ENCODE measurements around the gene EPB41L2.

The EPB41L2 gene

DNA sequence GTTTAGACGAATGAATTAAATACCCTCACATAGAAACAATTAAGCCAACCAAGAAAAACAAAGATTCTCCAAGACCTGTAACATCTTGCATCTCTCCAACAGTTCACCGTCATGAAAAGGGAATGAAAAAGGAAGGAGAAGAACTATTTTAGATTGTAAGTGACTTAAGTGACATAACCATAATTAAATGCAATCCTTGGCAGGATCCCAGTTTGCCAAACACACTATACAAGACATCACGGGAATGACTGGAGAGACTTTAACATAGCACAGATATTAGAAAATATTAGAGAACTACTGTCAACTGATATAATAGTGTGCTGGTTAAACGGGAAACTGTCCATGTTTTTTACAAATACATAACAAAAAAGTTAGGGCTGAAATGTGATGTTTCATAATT lies 22.2 kb downstream of the EPB41L2 start:
- no peak for DNase-seq (ENCODE audit: low read depth)
- H3K4me3 ChIP-seq (ENCODE audit: control insufficient read depth, low read depth, low read length) = no peak overlapping the region
- TF ChIP-seq, protein P1, sequence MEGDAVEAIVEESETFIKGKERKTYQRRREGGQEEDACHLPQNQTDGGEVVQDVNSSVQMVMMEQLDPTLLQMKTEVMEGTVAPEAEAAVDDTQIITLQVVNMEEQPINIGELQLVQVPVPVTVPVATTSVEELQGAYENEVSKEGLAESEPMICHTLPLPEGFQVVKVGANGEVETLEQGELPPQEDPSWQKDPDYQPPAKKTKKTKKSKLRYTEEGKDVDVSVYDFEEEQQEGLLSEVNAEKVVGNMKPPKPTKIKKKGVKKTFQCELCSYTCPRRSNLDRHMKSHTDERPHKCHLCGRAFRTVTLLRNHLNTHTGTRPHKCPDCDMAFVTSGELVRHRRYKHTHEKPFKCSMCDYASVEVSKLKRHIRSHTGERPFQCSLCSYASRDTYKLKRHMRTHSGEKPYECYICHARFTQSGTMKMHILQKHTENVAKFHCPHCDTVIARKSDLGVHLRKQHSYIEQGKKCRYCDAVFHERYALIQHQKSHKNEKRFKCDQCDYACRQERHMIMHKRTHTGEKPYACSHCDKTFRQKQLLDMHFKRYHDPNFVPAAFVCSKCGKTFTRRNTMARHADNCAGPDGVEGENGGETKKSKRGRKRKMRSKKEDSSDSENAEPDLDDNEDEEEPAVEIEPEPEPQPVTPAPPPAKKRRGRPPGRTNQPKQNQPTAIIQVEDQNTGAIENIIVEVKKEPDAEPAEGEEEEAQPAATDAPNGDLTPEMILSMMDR (conservative IDR thresholded peaks at IDR 0.05; ENCODE audit: control insufficient read depth, insufficient read depth, low read depth, low read length) = no peak

DNA sequence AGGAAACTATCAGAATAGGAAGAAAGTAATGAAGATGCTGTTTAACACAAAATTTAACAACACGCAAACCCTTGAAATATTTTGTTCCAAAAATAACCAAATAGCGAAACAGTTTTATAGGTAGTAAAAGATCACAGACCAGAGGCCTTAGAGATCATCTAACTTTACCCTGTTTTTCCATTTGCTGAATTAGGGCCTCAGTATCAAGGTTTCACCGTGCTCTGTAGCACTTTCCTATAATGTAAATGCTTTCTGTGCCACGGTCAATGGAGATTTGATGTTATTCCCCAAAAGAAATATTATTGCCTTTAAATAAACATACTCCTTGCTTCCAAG lies 23.7 kb downstream of the EPB41L2 start:
- TF ChIP-seq, protein P1 (conservative IDR thresholded peaks at IDR 0.05; ENCODE audit: control insufficient read depth, insufficient read depth, low read depth, low read length) = no peak
- DNase-seq (ENCODE audit: low read depth) = no peak
- no peak overlapping the region for H3K4me3 ChIP-seq (ENCODE audit: control insufficient read depth, low read depth, low read length)

DNA sequence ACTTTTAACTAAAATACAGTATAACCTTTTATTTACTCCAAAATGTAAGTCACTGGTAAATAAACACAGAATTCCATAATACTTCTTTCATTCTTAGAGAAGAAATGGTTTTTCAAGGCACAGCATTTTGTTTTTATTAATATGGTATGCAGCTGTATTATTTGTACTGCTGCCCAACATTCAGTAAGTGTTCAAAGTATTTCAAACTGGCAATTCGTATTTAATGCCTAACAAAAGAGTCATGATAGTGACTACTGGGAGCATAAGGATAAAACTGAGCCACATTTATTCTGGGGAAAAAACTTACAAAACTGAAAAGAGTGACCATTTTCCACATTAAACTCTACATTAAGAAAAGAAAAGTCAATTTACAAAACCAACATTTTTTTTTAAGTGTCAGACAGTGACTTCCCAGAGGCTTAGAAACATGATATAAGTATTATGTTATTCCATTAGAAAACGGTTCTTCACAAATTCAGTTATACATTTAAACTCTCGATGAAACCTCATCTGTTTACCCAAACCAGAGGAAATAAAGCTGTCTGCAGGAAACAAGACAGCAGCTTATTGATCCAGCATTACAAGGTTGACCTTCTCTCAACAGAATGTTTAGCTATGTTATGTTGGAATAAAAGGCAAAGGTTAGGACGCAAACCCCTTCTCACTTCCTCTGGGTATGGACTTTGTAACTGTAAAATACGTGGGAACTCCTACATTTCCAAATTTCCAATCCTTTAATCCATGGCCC lies 24.3 kb downstream of the EPB41L2 start:
- peak; percentile 50 for DNase-seq (ENCODE audit: low read depth)
- no peak overlapping the region for H3K4me3 ChIP-seq (ENCODE audit: control insufficient read depth, low read depth, low read length)
- TF ChIP-seq, protein P1 (conservative IDR thresholded peaks at IDR 0.05; ENCODE audit: control insufficient read depth, insufficient read depth, low read depth, low read length) = no peak

DNA sequence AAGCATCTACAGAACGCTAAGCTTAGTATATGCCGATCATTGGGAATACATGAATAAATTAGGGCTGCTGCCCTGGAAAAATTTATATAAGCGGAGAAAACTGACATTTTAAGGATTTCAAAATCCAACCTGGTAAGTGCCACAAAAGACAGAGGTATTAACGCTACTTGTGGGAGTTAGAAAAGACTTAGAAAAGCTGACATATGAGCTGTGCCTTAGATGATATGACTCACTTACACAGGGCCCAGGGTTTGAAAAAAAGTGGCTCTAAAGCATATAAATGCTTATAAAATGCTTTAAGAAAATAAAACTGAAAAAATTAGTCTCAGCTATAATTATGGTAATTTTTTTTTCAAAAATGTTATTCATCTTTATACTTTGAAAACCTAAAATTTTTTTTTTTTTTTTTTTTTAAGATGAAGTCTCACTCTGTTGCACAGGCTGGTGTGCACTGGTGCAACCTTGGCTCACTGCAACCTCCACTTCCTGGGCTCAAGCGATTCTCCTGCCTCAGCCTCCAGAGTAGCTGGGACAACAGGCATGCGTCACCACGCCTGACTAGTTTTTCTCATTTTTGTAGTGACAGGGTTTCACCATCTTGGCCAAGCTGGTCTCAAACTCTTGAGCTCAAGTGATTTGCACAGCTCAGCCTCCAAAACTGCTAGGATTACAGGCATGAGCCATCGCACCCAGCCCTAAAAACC lies 25.7 kb downstream of the EPB41L2 start:
- H3K4me3 ChIP-seq (ENCODE audit: control insufficient read depth, low read depth, low read length) = no peak overlapping the region
- TF ChIP-seq, protein P1 (conservative IDR thresholded peaks at IDR 0.05; ENCODE audit: control insufficient read depth, insufficient read depth, low read depth, low read length) = no peak

DNA sequence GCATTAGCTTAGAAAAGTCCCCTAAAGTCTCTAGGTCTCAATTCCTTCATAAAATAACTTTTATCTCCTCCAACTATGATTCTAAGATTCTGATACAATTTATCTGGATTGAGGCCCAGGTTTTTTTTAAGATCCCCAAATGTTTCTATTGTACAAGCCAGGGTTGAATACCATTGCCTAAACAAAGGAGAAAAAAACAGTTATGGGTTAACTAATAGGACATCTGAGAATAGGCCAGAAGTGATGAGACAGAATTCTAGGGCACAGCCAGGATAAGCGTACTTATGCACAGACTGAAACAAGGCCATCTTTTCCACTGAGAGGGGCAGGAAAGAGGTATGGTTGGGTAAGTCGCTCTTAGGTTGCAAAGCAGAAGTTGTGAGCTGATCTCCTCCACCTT lies 26.4 kb downstream of the EPB41L2 start:
- no peak for DNase-seq (ENCODE audit: low read depth)
- TF ChIP-seq, protein P1 (conservative IDR thresholded peaks at IDR 0.05; ENCODE audit: control insufficient read depth, insufficient read depth, low read depth, low read length) = no peak
- no peak overlapping the region for H3K4me3 ChIP-seq (ENCODE audit: control insufficient read depth, low read depth, low read length)

More for the DNA sequence above, 25.7 kb downstream of the EPB41L2 start:
- DNase-seq (ENCODE audit: low read depth) = no peak

DNA sequence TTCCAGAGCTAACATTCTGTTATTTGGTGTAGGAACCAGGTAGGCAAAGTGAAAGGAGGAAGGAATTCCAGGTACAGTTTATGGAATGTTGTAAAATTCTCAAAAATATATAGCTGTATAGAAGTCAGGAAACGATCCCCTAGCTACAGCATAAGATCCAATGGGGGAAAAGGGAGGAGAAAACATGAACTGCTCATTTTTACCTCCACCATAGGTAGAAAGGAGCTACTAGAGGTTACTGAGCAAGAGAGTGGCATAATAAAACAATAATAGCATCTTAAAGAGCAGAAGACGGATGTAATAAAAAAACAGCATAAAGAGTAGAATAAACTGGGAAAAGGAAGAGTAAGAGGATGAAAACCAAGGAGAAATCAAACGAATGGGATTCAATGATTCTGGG lies 26.9 kb downstream of the EPB41L2 start:
- no peak overlapping the region for H3K4me3 ChIP-seq (ENCODE audit: control insufficient read depth, low read depth, low read length)
- TF ChIP-seq, protein P1 (conservative IDR thresholded peaks at IDR 0.05; ENCODE audit: control insufficient read depth, insufficient read depth, low read depth, low read length) = no peak
- no peak for DNase-seq (ENCODE audit: low read depth)

Data from fibroblast of mammary gland (primary cell).